Ishikawa (cell line): Measurements from ENCODE around the gene RABGAP1L.

ENCODE experiments used
- CEBPB ChIP-seq: IDR thresholded peaks from 2 replicates; pipeline ENCODE4 v1.6.1; 2012
- CREB1 ChIP-seq: IDR thresholded peaks from 2 replicates; pipeline ENCODE4 v1.6.1; 2012; ENCODE audit warnings: low read depth
- EGR1 ChIP-seq: IDR thresholded peaks from 2 replicates; pipeline ENCODE4 v1.6.1; 2012
- EP300 ChIP-seq: IDR thresholded peaks from 2 replicates; pipeline ENCODE4 v1.6.1; 2012; ENCODE audit warnings: borderline replicate concordance
- FOXM1 ChIP-seq: IDR thresholded peaks from 2 replicates; pipeline ENCODE4 v1.6.1; 2012; ENCODE audit warnings: low read depth, borderline replicate concordance
- MAX ChIP-seq: IDR thresholded peaks from 2 replicates; pipeline ENCODE4 v1.6.1; 2012
- NFIC ChIP-seq: IDR thresholded peaks from 2 replicates; pipeline ENCODE4 v1.6.1; 2012
- RAD21 ChIP-seq: IDR thresholded peaks from 2 replicates; pipeline ENCODE4 v1.6.1; 2012; ENCODE audit warnings: low read depth
- REST ChIP-seq: IDR thresholded peaks from 2 replicates; pipeline ENCODE4 v1.6.1; 2012; ENCODE audit warnings: low read depth, mild to moderate bottlenecking
- TAF1 ChIP-seq: IDR thresholded peaks from 2 replicates; pipeline ENCODE4 v1.6.1; 2012; ENCODE audit warnings: low read depth, mild to moderate bottlenecking
- TCF12 ChIP-seq: IDR thresholded peaks from 2 replicates; pipeline ENCODE4 v1.6.1; 2012; ENCODE audit warnings: low read depth
- TEAD4 ChIP-seq: IDR thresholded peaks from 2 replicates; pipeline ENCODE4 v1.6.1; 2012
- USF1 ChIP-seq: IDR thresholded peaks from 2 replicates; pipeline ENCODE4 v1.6.1; 2012
- YY1 ChIP-seq: IDR thresholded peaks from 2 replicates; pipeline ENCODE4 v1.6.1; 2012; ENCODE audit warnings: low read depth
- ZBTB7A ChIP-seq: IDR thresholded peaks from 2 replicates; pipeline ENCODE4 v1.6.1; 2012; ENCODE audit warnings: low read depth

Gene RABGAP1L

GRCh38 chr1:174710868-174711845, 551.8 kb downstream of the RABGAP1L start:
- TF ChIP-seq USF1 (no peak), CEBPB (no peak), NFIC (no peak), MAX (no peak), REST (no peak), EP300 (no peak), ZBTB7A (no peak), EGR1 (no peak), TCF12 (no peak), FOXM1 (no peak), RAD21 (no peak), TEAD4 (no peak), YY1 (no peak), TAF1 (no peak), CREB1 (no peak)

- TF ChIP-seq MAX (no peak), FOXM1 (no peak), EGR1 (no peak), EP300 (no peak), YY1 (no peak), ZBTB7A (no peak), TAF1 (no peak), NFIC (no peak), CEBPB (no peak), TCF12 (no peak), USF1 (no peak), TEAD4 (no peak), CREB1 (no peak), RAD21 (no peak), REST (no peak)
These were observed 553.2 kb downstream of the RABGAP1L start for GRCh38 chr1:174712541-174712940.

GRCh38 chr1:174713796-174714195, 554.5 kb downstream of the RABGAP1L start:
- no peak for TF ChIP-seq CEBPB
- no peak for TF ChIP-seq CREB1
- no peak for TF ChIP-seq TCF12
- no peak for TF ChIP-seq MAX
- TF ChIP-seq REST: no peak
- TF ChIP-seq NFIC: no peak
- no peak for TF ChIP-seq YY1
- no peak for TF ChIP-seq EGR1
- TF ChIP-seq EP300: no peak
- TF ChIP-seq FOXM1: no peak
- TF ChIP-seq TAF1: no peak
- TF ChIP-seq USF1: no peak
